Measurements from ENCODE around the gene SLC19A2. TPM values are rescaled to one million over a fixed set of nuclear protein-coding genes. Genes with fewer than 3 reads are reported as not detected.

Gene SLC19A2
- total RNA-seq, 1 experiment from 2014 or later = 20.3 TPM

GRCh38 chr1:169414952-169415351 is 70.8 kb downstream of the SLC19A2 start:
- DNase-seq (ENCODE audit: extremely low read depth, low read depth) = no peak

Small RNAs within 50 kb of the gene (small RNA-seq; reads per million reads assigned to genes)
- gene AL021068.2 = 0 reads per million in 2 experiments

Other genes starting within 250 kb of the SLC19A2 start
- gene NME7, start 118.1 kb downstream of the SLC19A2 start, total RNA-seq (2014; rRNA removed; shearing (Covaris generic)) = 25.9 and 28.1 TPM in 2 replicates
- gene BLZF1, start 117.7 kb downstream of the SLC19A2 start, total RNA-seq (2014; rRNA removed; shearing (Covaris generic)) = 39.4 and 40.2 TPM in 2 replicates
- 0.17 TPM in 1 of 2 replicates, not detected in the other for gene CCDC181, start 58.5 kb downstream of the SLC19A2 start, total RNA-seq (2014; rRNA removed; shearing (Covaris generic))
- gene F5, start 100.5 kb upstream of the SLC19A2 start, total RNA-seq (2014; rRNA removed; shearing (Covaris generic)) = not detected in 2 replicates
- gene SELP, start 144.2 kb upstream of the SLC19A2 start, total RNA-seq (2014; rRNA removed; shearing (Covaris generic)) = not detected in 2 replicates
- gene SELL, start 225.7 kb upstream of the SLC19A2 start, total RNA-seq (2014; rRNA removed; shearing (Covaris generic)) = not detected in 2 replicates
- not detected in 2 replicates for gene SELE, start 248.1 kb upstream of the SLC19A2 start, total RNA-seq (2014; rRNA removed; shearing (Covaris generic))

Data from NCI-H460 (cell line).